Spleen (tissue), 7 donors: ENCODE results near the gene ANKFN1.

Experiments
- CTCF ChIP-seq, 11 experiments: fragments of 200-600 bp in 7 of 11; fragments of 450-650 bp in 4 of 11; sonication (generic) in 4 of 11; IDR thresholded peaks in 8 of 11; conservative IDR thresholded peaks in 3 of 11; 1 replicate in 7 of 11; 2 replicates in 4 of 11; pipeline versions ENCODE4 v1.4.0 to v1.8.0; 2016 to 2021; ENCODE audit warnings: antibody characterized with exemption in 11 of 11, inconsistent platforms in 4 of 11, mild to moderate bottlenecking in 1 of 11
- POLR2A ChIP-seq, 3 donors: fragments of 450-650 bp; IDR thresholded peaks; one replicate each; pipeline ENCODE4 v1.5.1; 2017; ENCODE audit warnings: antibody characterized with exemption in 3 of 3, mild to moderate bottlenecking in 1 of 3
- donor health status: DM: no; HTN: no; CAD: no; lungs with moderate emphysema.
- donor health status: DM: no; HTN: no; CAD: no.
- donor health status: DM: no; HTN: no; CAD: no.

- TF ChIP-seq CTCF (IDR thresholded peaks at IDR 0.05 in 8 of 11, conservative IDR thresholded peaks at IDR 0.05 in 3 of 11) (no peak), POLR2A (IDR thresholded peaks at IDR 0.05) (no peak)
Observed at GRCh38 chr17:56169621-56170020, 16.3 kb downstream of the ANKFN1 start.
